LHCN-M2 (cell line): ENCODE measurements around the gene SMARCD3. TPM values are rescaled to one million over a fixed set of nuclear protein-coding genes. Genes with fewer than 3 reads are reported as not detected.

Source experiments
- DNase-seq: peaks from one replicate; pipeline ENCODE4 v3.0.0-alpha.2; 2012; ENCODE audit warnings: low read depth
- total RNA-seq: library from RNA; depleted of rRNA; stranded (reverse); fragments of >200 nt; gene quantifications from 2 replicates; pipeline ENCODE4 v1.2.3, GENCODE V29; 2014

The SMARCD3 gene
- total RNA-seq, 1 experiment from 2014 or later, result 161 TPM

DNA sequence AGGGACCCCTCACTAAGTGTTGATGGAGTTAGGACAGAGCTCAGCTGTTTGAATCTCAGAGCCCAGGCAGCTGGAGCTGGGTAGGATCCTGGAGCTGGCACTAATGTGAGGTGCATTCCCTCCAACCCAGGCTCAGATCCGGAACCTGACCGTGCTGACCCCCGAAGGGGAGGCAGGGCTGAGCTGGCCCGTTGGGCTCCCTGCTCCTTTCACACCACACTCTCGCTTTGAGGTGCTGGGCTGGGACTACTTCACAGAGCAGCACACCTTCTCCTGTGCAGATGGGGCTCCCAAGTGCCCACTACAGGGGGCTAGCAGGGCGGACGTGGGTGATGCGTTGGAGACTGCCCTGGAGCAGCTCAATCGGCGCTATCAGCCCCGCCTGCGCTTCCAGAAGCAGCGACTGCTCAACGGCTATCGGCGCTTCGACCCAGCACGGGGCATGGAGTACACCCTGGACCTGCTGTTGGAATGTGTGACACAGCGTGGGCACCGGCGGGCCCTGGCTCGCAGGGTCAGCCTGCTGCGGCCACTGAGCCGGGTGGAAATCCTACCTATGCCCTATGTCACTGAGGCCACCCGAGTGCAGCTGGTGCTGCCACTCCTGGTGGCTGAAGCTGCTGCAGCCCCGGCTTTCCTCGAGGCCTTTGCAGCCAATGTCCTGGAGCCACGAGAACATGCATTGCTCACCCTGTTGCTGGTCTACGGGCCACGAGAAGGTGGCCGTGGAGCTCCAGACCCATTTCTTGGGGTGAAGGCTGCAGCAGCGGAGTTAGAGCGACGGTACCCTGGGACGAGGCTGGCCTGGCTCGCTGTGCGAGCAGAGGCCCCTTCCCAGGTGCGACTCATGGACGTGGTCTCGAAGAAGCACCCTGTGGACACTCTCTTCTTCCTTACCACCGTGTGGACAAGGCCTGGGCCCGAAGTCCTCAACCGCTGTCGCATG lies 11.0 kb downstream of the SMARCD3 start:
- DNase-seq, result no peak

DNA sequence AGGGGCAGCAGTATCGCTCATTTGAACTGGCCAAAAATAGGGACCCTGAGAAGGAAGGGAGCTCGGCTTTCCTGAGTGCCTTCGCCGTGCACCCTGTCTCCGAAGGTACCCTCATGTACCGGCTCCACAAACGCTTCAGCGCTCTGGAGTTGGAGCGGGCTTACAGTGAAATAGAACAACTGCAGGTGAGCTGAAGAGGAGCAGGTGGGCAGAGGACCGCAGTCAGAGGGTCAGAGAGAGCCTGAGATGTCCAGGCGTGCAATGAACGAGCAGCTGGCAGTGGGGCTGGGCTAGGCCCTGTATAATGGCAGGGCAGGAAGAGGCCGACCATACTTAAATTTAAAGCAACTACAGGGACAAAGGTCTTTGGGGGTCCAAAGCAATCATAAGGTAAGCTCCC lies 12.1 kb downstream of the SMARCD3 start:
- no peak for DNase-seq

DNA sequence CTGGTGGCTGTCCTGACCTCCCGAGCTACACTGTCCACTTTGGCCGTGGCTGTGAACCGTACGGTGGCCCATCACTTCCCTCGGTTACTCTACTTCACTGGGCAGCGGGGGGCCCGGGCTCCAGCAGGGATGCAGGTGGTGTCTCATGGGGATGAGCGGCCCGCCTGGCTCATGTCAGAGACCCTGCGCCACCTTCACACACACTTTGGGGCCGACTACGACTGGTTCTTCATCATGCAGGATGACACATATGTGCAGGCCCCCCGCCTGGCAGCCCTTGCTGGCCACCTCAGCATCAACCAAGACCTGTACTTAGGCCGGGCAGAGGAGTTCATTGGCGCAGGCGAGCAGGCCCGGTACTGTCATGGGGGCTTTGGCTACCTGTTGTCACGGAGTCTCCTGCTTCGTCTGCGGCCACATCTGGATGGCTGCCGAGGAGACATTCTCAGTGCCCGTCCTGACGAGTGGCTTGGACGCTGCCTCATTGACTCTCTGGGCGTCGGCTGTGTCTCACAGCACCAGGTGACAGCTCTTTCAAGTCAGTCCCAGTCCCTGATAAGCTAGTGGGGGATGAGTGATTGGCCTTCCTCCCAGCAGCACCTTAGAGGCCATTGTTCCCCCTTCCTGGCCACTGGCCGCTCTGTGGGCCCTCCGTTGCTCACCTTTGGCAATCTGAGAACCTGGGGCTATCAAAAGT lies 13.3 kb downstream of the SMARCD3 start:
- no peak for DNase-seq

DNA sequence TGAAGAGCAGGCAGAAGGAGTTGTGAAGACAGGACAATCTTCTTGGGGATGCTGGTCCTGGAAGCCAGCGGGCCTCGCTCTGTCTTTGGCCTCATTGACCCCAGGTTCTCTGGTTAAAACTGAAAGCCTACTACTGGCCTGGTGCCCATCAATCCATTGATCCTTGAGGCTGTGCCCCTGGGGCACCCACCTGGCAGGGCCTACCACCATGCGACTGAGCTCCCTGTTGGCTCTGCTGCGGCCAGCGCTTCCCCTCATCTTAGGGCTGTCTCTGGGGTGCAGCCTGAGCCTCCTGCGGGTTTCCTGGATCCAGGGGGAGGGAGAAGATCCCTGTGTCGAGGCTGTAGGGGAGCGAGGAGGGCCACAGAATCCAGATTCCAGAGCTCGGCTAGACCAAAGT lies 14.7 kb downstream of the SMARCD3 start:
- no peak for DNase-seq

DNA sequence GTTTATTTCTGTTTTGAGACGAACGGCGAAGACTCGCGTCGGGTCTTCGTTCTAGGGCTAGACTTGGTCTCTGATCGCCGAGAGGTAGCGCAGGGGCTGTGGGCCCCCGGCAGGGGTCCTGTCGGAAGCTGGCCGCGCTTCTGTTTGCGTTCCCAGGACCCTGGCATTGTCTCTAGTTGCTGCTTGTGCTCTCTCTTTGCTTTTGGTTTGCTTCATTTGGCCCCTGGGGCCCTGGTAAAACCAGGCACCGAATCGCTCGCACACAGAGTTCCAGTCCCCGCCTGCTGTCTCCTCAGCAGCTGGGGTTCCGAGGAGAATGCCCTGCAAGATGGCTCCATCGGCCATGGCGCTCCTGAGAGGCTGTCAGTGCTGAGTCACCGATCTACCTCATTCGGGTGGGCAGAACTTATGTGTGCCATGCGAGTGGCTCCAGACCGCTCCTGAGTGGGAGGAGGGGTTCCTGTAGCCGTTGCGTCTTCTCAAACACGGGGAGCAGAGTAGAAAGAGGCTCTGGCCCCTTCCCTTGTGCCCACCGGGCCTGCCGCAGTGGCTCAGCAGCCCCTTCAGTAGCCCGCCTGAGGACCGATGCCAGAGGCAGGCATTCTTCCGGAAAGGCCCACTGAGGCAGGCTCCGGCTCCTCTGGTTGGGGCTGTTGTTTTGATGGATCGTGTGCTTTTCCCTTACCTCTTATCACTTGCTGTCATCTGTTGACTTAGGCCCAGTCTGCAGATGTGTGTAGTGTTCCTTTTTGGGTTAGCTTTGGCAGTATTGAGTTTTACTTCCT lies 15.4 kb downstream of the SMARCD3 start:
- peak; percentile 90 for DNase-seq

DNA sequence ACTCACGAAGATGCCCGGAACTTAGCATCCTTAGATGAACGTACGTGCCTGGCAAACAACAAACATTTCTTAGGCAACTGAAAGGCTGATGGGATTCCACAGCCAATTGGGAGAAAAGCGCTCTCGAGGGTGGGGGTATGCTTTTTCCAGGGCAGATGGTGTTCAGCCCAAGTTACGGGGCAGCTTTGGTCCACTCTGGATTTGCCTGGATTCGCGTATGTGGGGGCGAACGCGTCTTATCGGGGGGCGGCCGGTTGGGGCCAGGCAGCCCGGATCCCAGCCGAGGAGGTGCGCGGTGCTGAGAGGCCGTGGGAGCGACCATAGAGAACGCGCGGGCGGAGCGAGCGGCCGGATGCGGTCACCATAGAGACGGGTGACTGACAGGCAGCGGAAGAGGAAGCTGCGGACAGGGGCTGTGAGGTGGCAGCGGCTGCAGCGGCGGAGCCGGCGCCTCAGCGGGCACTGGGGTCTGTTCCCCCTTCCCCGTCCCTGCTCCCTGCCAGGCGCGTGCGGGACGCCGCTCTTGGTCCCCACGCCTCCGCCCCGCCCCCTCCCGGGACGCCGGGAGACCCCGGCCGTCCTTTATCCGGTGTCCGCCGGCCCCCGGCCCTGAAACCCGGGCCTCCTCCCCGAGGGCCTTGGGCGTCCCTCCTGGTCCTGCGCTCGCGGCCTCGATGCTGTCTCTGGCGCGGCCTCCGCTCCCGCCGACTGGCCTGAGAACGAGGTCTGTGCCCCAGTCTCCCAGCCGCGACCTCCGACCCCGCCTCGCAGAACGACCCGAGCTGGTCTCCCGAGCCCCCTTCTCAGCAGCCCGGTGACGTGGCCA lies 16.2 kb downstream of the SMARCD3 start, which contains the start of gene CHPF2:
CHPF2 (plus strand) TSS at position 393 of the 826 bp plus-strand sequence. CDS start 1,529 bp downstream, outside the sequence.
- peak; percentile 88 for DNase-seq

DNA sequence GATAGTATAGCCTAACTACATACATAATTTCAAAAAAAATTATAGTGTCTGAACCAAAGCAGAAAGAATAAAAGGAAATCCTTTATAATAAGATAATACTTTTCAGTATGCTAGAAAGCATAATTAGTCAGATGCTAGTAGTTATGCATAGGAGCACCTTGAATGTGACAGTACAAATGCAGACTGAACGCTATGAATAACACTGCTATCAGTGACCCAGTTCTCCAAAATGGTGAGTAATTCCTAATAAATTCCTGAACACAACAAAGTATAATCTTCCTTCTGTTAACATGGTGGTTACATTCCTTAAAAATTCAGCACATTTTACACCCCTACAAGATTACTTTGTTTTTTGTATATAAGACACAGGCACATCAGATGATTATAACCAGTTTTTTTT lies 17.4 kb downstream of the SMARCD3 start:
- no peak for DNase-seq

DNA sequence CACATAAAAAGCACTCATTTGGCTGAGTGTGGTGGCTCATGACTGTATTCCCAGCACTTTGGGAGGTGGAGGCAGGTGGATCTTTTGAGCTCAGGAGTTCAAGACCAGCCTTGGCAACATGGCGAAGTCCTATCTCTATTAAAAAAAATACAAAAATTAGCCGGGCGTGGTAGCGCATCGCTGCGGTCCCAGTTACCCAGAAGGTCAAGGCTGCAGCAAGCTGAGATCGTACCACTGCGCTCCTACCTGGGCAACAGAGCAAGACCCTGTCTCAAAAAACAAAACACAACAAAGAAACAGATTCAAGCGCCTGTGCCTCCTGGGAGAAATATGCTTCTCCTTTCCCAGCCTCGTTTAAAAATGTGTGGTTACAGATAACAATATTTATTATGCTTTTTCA lies 19.2 kb downstream of the SMARCD3 start:
- no peak for DNase-seq

DNA sequence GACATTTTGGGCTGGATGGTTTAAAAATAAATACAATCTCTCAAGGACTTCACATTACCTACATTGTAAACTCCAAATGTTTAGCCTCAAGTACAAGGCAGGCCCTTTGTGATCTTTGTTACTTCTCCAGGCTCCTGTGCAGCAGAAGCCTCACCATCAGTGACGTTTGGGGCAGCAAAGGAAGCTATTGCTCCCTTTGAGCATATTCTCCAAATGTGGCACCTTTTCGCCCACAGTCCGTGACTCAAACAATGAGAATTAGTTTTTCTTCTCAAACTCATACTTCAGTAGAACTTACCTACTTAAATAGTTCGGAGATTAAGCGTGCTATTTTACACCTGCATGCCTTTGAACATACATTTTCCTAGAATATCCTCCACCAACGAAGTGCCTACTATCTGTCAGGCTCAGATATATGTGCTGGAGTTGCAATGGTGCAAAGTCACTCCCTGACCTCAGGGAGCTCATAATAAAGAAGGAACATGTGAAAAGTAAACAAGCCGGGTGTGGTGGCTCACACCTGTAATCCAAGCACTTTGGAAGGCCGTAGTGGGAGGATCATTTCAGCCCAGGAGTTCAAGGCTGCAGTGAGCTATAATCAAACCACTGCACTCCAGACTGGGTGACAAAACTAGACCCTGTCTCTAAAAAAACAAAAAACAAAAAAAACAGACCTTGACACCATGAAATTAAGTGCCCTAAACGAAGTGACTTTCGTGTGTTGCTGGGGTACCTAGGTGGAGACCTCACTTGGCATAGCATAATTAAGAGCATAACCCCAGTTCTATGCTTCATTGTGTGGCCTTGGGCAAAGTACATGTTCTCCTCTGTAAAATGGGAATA lies 20.2 kb downstream of the SMARCD3 start:
- DNase-seq, result no peak

DNA sequence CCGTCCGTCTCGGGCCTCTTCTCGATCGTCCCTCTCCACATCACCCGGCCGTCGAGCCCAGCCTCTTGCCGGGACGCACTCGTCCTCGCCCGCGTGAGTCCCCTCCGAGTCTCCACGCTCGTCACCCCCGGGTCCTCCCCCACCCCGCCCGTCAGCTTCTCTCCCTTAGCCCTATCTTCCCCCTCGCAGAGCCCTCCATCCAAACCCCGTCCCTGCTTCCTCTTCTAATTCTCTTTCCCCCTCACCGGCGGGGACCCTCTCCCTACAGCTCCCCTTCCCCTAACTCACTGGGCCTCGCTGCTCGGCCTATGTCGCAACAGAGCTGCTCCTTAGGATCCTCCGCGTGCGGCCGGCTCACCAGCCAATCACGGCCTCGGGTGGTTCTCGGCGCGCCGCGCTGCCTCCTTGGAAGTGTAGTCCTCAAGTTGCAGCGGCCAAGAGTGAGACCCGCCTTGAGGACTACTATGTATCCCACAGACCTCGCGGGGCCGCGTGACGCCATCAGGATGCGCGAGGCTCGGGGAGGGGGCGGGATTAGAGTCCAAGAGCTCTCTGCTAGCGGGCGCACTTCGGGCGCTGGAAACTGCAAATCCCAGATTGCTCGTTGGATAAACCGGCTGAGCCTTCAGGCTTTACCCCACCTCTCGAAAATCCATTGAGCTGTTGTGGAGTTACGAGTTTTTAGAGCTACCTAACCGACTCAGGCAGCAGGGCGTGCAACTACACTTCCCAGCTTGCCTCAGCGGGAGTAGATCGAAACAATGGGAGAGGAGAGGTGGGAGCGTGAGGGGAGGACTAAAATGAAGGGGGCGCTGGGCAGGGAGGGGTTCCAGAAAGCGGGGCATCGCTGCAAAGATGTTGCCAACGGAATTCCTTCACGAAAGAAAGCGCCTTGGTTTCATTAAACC lies 21.4 kb downstream of the SMARCD3 start, which contains the start of gene ABCF2:
ABCF2 (minus strand) TSS at position 331 of the 908 bp plus-strand sequence. CDS start 747 bp downstream, outside the sequence.
- DNase-seq, result peak; percentile 100

DNA sequence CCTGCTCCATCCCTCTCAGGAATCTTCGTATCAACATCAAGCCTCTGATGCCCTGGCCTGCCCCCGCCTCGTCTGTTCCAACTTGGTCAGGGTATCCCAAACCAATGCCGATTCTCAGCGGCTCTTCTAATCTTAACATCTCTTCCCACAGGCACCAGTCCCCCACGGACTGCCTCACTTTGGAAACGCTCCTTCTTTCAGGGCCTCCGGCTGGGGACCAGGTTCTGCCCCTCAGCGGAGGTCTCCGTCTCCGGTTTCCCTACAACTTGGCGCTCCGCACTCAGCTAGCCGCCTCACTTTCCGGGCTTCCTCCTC lies 22.0 kb downstream of the SMARCD3 start:
- no peak for DNase-seq

DNA sequence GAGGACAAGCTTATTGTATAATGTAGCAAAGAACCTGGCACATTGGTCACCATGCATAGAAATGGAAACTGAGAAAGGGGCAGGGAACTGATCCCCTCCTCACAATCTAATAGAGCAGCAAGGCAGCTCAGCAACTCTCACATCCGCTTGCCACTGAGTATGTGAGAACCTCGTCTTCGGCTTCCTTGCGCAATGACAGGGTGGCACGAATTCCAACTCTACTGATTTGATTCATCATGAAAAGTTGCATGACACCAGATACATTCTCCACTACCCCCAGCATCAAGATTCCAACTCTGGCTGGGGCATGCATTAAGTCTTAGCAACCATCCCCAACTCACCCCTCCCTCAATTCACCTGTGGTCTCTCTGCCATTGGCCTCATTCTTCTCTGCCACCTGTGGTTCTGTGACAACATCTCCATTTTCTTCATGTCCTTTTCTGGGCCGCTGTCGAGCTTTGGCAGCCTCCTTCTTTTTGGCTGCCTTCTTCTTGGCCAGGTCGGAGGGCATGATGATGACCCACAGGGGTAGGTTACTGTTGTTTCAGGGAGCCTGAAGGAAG lies 22.5 kb downstream of the SMARCD3 start:
- DNase-seq, result no peak

DNA sequence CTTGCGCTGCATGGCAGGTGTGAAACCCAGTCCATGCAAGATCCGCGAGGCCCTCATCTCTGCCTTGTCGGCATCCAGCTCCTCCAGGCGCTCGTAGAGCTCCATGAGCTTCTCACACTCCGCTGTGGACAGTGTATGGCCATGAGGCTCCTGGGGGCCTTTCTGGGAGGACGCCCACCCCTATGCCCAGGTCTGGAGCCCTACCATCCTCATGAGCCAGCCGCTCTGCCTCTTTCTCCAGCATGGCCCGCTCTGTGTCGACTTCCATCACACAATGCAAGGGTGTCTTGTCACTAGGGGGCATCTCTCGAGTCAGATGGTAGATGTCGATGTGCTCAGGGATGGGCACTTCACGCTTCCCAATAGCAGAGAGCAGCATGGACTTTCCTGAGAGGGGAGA lies 24.8 kb downstream of the SMARCD3 start:
- no peak for DNase-seq

DNA sequence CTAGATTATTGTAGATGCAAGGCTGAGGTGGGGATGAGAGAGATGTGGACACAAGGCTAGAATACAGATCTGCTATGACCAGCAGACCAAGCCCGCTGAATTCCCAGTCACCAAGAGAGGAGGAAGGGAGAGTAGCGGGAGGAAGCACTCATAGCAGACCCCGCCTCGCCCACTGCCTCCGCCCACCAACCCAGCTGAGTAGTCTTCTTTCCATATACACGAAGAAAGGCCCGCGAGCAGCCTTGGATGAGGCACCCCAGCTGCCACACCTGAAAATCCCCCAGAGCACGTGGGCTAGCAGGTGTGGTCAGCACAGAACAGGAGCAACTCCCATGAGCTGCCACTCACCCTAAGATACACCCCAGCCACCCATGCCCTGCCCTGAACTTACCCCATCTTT lies 30.3 kb downstream of the SMARCD3 start:
- DNase-seq, result no peak

DNA sequence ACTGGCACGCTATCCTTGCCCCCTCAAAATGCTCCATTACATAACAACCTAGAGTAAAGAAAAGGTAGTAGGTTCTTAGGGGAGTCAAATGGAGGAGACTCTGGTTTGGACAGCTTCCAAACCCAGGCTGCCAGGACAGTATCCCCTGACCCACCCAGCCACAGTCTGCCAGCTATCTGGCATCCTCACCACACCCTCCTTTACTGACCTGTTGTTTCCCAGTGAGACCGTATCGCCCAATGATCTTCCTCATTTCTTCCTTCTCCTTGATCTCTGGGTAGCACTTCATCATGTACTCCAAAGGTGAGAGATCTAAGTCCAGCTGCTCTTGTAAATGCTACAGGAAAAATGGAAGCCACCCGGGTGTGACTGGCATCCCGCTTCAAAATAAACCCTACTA lies 33.1 kb downstream of the SMARCD3 start:
- no peak for DNase-seq

DNA sequence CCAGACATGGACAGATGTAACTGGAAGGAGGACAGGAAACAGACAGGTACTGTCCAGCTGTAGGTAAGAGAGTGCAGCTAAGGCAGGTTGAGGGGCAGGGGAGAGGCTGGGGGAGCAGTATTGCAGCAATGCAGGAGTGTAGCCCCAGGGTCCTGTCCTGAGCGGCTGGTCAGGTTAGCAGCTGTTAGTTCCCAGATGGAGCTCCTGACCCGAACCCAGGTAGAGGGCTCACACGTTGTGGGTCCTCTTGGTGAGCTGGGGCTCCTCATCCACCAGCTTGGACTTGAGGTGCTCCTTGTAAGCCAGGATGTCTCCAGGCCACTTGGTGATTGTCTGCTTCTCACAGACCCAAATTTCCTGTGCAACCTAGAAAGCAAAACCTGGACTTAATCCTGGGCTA lies 34.7 kb downstream of the SMARCD3 start:
- DNase-seq, result no peak

DNA sequence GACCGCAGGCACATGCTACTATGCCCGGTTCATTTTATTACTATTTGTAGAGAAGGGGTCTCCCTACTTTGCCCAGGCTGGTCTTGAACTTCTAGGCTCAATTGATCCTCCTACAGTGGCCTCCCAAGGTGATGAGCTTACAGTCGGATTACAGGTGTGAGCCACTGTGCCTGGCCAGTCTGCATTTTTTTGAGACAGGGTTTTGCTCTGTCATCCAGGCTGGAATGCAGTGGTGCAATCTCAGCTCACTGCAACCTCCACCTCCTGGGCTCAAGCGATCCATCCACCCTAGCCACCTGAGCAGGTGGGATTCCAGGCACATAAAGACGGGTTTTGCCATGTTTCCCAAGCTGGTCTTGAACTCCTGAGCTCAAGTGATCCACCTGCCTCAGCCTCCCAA lies 35.9 kb downstream of the SMARCD3 start:
- no peak for DNase-seq

DNA sequence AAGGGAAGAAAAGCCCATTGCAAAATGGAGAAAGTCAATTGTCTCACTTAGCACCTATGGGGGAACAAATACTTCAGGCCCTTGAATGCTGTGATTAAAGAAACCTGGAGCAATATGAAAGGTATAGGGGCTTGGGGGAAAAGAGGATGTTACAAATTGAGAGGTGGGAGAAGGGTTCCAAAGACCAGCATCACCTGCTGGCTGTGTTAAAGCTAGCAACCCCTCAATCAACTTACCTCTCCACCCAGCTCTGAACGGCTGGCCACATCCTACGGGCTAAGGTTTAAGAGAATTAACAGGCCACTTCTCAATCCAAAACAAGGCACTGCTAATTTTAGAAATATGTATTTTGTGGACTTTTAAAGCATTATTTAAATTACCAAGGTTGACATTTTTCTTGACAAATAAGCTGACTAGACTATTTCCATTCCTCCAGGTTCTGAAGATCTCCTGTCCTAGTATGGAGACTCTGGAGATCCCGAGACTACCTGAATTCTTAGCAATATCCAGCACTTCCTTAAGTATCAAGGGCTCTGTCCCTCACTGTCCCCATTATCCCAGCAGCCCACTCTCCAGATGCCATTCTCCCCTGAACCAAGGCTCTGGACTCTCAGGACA lies 37.2 kb downstream of the SMARCD3 start:
- no peak for DNase-seq
